HCT116 (cell line): ENCODE measurements around the gene TMOD1. TPM values are rescaled to one million over a fixed set of nuclear protein-coding genes. Genes with fewer than 3 reads are reported as not detected.

Source experiments
- ATAC-seq: fragments of 200-7000 bp; cut with Tn5 transposase; 2 replicates; pipeline ENCODE4 v1.9.1; 2020; ENCODE audit warnings: mild to moderate bottlenecking, moderate library complexity
- BruUV-seq: library from RNA; stranded (reverse); fragments of 400-500 nt; replicated peaks from 2 replicates; lab custom pipeline; 2021; lab: Mats Ljungman, UMichigan
- CTCF ChIA-PET: fragments of 300-600 bp; sonication (Branson Sonifier 250); formaldehyde crosslinking; loops from one replicate; lab custom pipeline; 2021; ENCODE audit warnings: antibody characterized with exemption; lab: Charles Lee
- POLR2A ChIA-PET: fragments of 300-600, 350-600 bp; sonication (Branson Sonifier 250); formaldehyde crosslinking; loops from one replicate; lab custom pipeline; 2021; ENCODE audit warnings: antibody characterized with exemption; lab: Charles Lee
- RAD21 ChIA-PET, 2 experiments: fragments of 300-600 bp; sonication (Branson Sonifier 250); formaldehyde crosslinking; loops; one replicate each; lab custom pipeline; 2023; ENCODE audit warnings: low total read pairs in 2 of 2; ENCODE audit not compliant: uncharacterized antibody in 2 of 2, unreplicated experiment in 2 of 2, low non-redundant PET in 1 of 2; lab: Charles Lee
- DNase-seq: peaks from one replicate; pipeline ENCODE4 v3.0.0-alpha.2; 2010; ENCODE audit warnings: low read depth, low spot score
- H2AFZ ChIP-seq: fragments of 200-600 bp; shearing (Covaris generic), sonication (generic); 2 replicates; pipeline ENCODE4 v1.6.1; 2017; ENCODE audit warnings: low read depth, mixed run types, mixed read lengths, antibody characterized with exemption, low read length; ENCODE audit not compliant: poor library complexity, severe bottlenecking
- H3K27ac ChIP-seq: 2 replicates; pipeline ENCODE4 v1.5.1; 2012; ENCODE audit warnings: low read depth, low read length
- H3K27me3 ChIP-seq: fragments of 200-600 bp; sonication (generic); 2 replicates; pipeline ENCODE4 v1.6.1; 2016; ENCODE audit warnings: mixed run types, low read length, mixed read lengths; ENCODE audit not compliant: insufficient read depth
- H3K36me3 ChIP-seq, 2 experiments: fragments of 200-500 bp in 1 of 2; fragments of 200-600 bp in 1 of 2; sonication (Bioruptor generic) in 1 of 2; sonication (generic) in 1 of 2; 2 replicates each; pipeline versions ENCODE4 v1.5.1 to v1.6.1; 2014 to 2016; ENCODE audit warnings: low read length in 2 of 2, inconsistent platforms in 1 of 2, mixed read lengths in 1 of 2, mixed run types in 1 of 2; ENCODE audit not compliant: insufficient read depth in 2 of 2, control insufficient read depth in 1 of 2
- H3K4me1 ChIP-seq, 2 experiments: fragments of 200-600 bp in 1 of 2; sonication (generic) in 1 of 2; 2 replicates each; pipeline versions ENCODE4 v1.5.1 to v1.6.1; 2012 to 2017; ENCODE audit warnings: low read length in 2 of 2, inconsistent platforms in 1 of 2, mild to moderate bottlenecking in 1 of 2, mixed read lengths in 1 of 2, mixed run types in 1 of 2, moderate library complexity in 1 of 2; ENCODE audit not compliant: insufficient read depth in 2 of 2, control insufficient read depth in 1 of 2
- H3K4me2 ChIP-seq: fragments of 200-600 bp; sonication (generic); 2 replicates; pipeline ENCODE4 v1.6.1; 2017; ENCODE audit warnings: mixed run types, low read length, mixed read lengths
- H3K4me3 ChIP-seq, 2 experiments: fragments of 200-600 bp in 1 of 2; sonication (generic) in 1 of 2; replicated peaks in 1 of 2; 2 replicates each; pipeline ENCODE4 v1.5.1; 2011 to 2016; ENCODE audit warnings: low read length in 2 of 2, control low read depth in 1 of 2, low read depth in 1 of 2, mild to moderate bottlenecking in 1 of 2, mixed read lengths in 1 of 2, mixed run types in 1 of 2
- H3K79me2 ChIP-seq: fragments of 200-600 bp; sonication (generic); 2 replicates; pipeline ENCODE4 v1.6.1; 2017; ENCODE audit warnings: mild to moderate bottlenecking, mixed run types, low read length, moderate library complexity, mixed read lengths; ENCODE audit not compliant: insufficient read depth
- H3K9ac ChIP-seq: fragments of 200-600 bp; sonication (generic); 2 replicates; pipeline ENCODE4 v1.6.1; 2016; ENCODE audit warnings: low read length, mixed read lengths
- H3K9me2 ChIP-seq: fragments of 200-600 bp; sonication (generic), shearing (Covaris generic); 2 replicates; pipeline ENCODE4 v1.6.1; 2017; ENCODE audit warnings: mixed run types, mild to moderate bottlenecking, moderate library complexity; ENCODE audit not compliant: insufficient read depth
- H3K9me3 ChIP-seq, 2 experiments: fragments of 200-500 bp in 1 of 2; fragments of 200-600 bp in 1 of 2; sonication (Bioruptor generic) in 1 of 2; sonication (generic) in 1 of 2; 2 replicates each; pipeline ENCODE4 v1.6.1; 2014 to 2017; ENCODE audit warnings: low read length in 2 of 2, mixed read lengths in 2 of 2, inconsistent platforms in 1 of 2, low read depth in 1 of 2, mild to moderate bottlenecking in 1 of 2, mixed run types in 1 of 2, moderate library complexity in 1 of 2; ENCODE audit not compliant: control insufficient read depth in 1 of 2, insufficient read depth in 1 of 2
- H4K20me1 ChIP-seq: fragments of 200-600 bp; sonication (generic), shearing (Covaris generic); 2 replicates; pipeline ENCODE4 v1.6.1; 2017; ENCODE audit warnings: mixed run types, mild to moderate bottlenecking, moderate library complexity; ENCODE audit not compliant: insufficient read depth
- EZH2 ChIP-seq: fragments of 200-600 bp; sonication (generic); IDR thresholded peaks from 2 replicates; pipeline ENCODE4 v1.6.1; 2017; ENCODE audit warnings: antibody characterized with exemption, mixed run types
- EZH2phosphoT487 ChIP-seq: fragments of 200-600 bp; IDR thresholded peaks from 2 replicates; pipeline ENCODE4 v1.6.1; 2018; ENCODE audit warnings: antibody characterized with exemption, borderline replicate concordance
- FOSL1 ChIP-seq: IDR thresholded peaks from 2 replicates; pipeline ENCODE4 v1.6.1; 2012; ENCODE audit warnings: low read depth
- RAD21 ChIP-seq: IDR thresholded peaks from 2 replicates; pipeline ENCODE4 v1.6.1; 2012; ENCODE audit warnings: low read depth, mild to moderate bottlenecking
- REST ChIP-seq: IDR thresholded peaks from 2 replicates; pipeline ENCODE4 v1.6.1; 2012; ENCODE audit warnings: low read depth
- SIN3A ChIP-seq: IDR thresholded peaks from 2 replicates; pipeline ENCODE4 v1.6.1; 2012; ENCODE audit warnings: low read depth
- SRF ChIP-seq: IDR thresholded peaks from 2 replicates; pipeline ENCODE4 v1.6.1; 2012; ENCODE audit warnings: low read depth
- TCF7L2 ChIP-seq: IDR thresholded peaks from 2 replicates; pipeline ENCODE4 v1.7.0; 2011; ENCODE audit warnings: borderline replicate concordance, inconsistent platforms; ENCODE audit not compliant: insufficient read depth, insufficient read length; ENCODE audit errors: extremely low read depth
- YY1 ChIP-seq: IDR thresholded peaks from 2 replicates; pipeline ENCODE4 v1.6.1; 2011; ENCODE audit warnings: low read length, low read depth, moderate library complexity, mild to moderate bottlenecking; ENCODE audit not compliant: insufficient replicate concordance; ENCODE audit errors: extremely low read depth
- ZNF274 ChIP-seq: fragments of 200-500 bp; sonication (Bioruptor generic); IDR thresholded peaks from 2 replicates; pipeline ENCODE4 v1.6.1; 2014; ENCODE audit warnings: mild to moderate bottlenecking, low read depth, low read length, inconsistent platforms
- intact Hi-C: fragments of 100-400 bp; cut with micrococcal nuclease; formaldehyde crosslinking; loops from 2 replicates; pipeline ENCODE4 v1.10.0; 2022
- total RNA-seq: library from RNA; stranded (reverse); gene quantifications from one replicate; pipeline ENCODE4 v1.2.1, GENCODE V29; 2021; ENCODE audit not compliant: unreplicated experiment
- TF ChIP-seq, protein P1 (sequence below), 3 experiments: fragments of 200-600 bp in 1 of 3; sonication (generic) in 1 of 3; IDR thresholded peaks in 2 of 3; conservative IDR thresholded peaks in 1 of 3; 2 replicates each; pipeline ENCODE4 v1.5.1; 2012 to 2017; ENCODE audit warnings: low read depth in 2 of 3, low read length in 2 of 3, antibody characterized with exemption in 1 of 3, borderline replicate concordance in 1 of 3, control low read depth in 1 of 3, mild to moderate bottlenecking in 1 of 3, mixed read lengths in 1 of 3, mixed run types in 1 of 3, moderate library complexity in 1 of 3; ENCODE audit not compliant: insufficient read depth in 1 of 3
- TF ChIP-seq, protein P2 (sequence below): IDR thresholded peaks from 2 replicates; pipeline ENCODE4 v1.6.1; 2012
- TF ChIP-seq, protein P3 (sequence below): IDR thresholded peaks from 2 replicates; pipeline ENCODE4 v1.6.1; 2012

TMOD1 gene
- total RNA-seq, 1 experiment from 2014 or later = 4.4 TPM

- TF ChIP-seq, protein P1, sequence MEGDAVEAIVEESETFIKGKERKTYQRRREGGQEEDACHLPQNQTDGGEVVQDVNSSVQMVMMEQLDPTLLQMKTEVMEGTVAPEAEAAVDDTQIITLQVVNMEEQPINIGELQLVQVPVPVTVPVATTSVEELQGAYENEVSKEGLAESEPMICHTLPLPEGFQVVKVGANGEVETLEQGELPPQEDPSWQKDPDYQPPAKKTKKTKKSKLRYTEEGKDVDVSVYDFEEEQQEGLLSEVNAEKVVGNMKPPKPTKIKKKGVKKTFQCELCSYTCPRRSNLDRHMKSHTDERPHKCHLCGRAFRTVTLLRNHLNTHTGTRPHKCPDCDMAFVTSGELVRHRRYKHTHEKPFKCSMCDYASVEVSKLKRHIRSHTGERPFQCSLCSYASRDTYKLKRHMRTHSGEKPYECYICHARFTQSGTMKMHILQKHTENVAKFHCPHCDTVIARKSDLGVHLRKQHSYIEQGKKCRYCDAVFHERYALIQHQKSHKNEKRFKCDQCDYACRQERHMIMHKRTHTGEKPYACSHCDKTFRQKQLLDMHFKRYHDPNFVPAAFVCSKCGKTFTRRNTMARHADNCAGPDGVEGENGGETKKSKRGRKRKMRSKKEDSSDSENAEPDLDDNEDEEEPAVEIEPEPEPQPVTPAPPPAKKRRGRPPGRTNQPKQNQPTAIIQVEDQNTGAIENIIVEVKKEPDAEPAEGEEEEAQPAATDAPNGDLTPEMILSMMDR (IDR thresholded peaks at IDR 0.05 in 2 of 3, conservative IDR thresholded peaks at IDR 0.05 in 1 of 3; ENCODE audit: borderline replicate concordance in 1 of 3, insufficient read depth in 1 of 3, low read depth in 2 of 3, low read length in 2 of 3) = no peak
Measured at GRCh38 chr9:97479496-97480159, 21.8 kb upstream of the TMOD1 start (continued).

DNA sequence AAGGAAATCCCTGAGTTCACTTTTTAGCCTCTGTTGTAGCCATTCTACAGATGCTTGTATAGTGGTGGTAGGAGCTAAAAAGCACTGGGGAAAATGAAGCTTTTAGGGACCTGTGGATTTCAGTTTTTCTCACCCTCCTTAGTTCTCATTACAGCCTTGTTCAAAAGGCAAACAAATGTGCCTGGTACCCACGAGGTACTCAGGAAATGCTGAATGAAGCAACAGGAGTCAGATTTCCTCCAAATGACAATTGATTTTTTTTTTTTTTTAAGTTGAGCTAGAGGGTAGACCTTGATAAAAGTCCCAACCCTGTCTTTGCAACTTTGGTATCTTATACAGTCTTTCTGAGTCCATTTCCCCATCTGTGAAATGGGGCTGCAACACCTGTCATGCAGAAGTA, 21.3 kb upstream of the TMOD1 start:
- no peaks in the 10 kb centered on the region for H3K79me2 ChIP-seq
- no peaks in the 10 kb centered on the region for H3K27me3 ChIP-seq
- DNase-seq (no peak), ATAC-seq (no peak)
- ChIA-PET POLR2A (no interaction called here), RAD21 (no interaction called here), CTCF (interaction anchor here (1.9 kb wide), 1 partner anchor 119 kb away, joined by 6 read pairs; no protein-coding TSS in a partner anchor)
- intact Hi-C loops = no loop called here
- no TSS peak for BruUV-seq
- H3K9me3 ChIP-seq = no peaks in the 10 kb centered on the region
- H3K36me3 ChIP-seq = peaks cover 2 to 4% of the 10 kb centered on the region in 2 experiments; a peak in 1 of 4 replicates
- no peaks in the 10 kb centered on the region for H4K20me1 ChIP-seq
- TF ChIP-seq EZH2phosphoT487 = no peak
- TF ChIP-seq, protein P2, sequence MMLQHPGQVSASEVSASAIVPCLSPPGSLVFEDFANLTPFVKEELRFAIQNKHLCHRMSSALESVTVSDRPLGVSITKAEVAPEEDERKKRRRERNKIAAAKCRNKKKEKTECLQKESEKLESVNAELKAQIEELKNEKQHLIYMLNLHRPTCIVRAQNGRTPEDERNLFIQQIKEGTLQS = no peak
- no peak for TF ChIP-seq REST
- TF ChIP-seq SRF = no peak
- no peak for TF ChIP-seq YY1
- no peak for TF ChIP-seq EZH2
- TF ChIP-seq RAD21 = no peak
- TF ChIP-seq ZNF274 = no peak
- TF ChIP-seq FOSL1 = no peak
- no peak for TF ChIP-seq TCF7L2
- TF ChIP-seq, protein P3, sequence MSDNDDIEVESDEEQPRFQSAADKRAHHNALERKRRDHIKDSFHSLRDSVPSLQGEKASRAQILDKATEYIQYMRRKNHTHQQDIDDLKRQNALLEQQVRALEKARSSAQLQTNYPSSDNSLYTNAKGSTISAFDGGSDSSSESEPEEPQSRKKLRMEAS = no peak
- TF ChIP-seq SIN3A = no peak
- H3K27ac ChIP-seq = no peak overlapping the region
- no peaks in the 10 kb centered on the region for H3K9me2 ChIP-seq
- H3K4me1 ChIP-seq = no peaks in the 10 kb centered on the region
- no peak overlapping the region for H3K4me3 ChIP-seq
- H3K4me2 ChIP-seq = no peak overlapping the region
- no peak overlapping the region for H3K9ac ChIP-seq
- H2AFZ ChIP-seq = no peak overlapping the region
